ENCODE results near the gene ONECUT3.

ONECUT3 gene

DNA sequence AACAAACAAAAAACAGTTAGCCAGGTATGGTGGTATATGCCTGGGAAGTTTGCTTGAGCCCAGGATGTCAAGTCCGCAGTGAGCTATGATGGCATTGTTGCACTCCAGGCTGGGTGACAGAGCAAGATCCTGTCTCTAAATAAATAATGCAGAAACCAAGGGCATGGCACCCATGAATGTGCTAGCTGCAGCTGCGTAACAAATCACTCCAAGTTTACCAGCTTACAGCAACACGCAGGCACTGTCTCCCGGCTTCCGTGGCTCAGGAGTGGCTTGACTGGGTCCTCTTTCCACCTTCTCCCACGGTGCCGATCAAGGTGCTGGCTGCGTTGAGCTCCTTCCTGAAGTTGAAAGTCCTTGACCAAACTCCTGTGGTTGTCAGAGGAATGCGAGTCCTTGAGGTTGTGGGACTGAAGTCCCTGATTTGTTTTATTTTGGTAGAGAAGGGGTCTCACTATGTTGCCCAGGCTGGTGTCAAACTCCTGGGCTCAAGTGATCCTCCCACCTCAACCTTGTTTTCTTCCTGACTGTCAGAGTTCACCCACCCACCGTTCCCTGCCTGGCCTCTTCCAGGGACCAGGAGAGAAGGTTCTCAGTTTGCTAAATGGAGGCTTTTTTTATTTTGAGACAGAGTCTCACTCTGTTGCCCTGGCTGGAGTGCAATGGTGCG, 13.2 kb upstream of the ONECUT3 start:
- no peak for DNase-seq

GRCh38 chr19:1742989-1743696, 10.2 kb upstream of the ONECUT3 start:
- DNase-seq: no peak

- no peak for DNase-seq
Measured at GRCh38 chr19:1744133-1744665, 9.1 kb upstream of the ONECUT3 start.

DNA sequence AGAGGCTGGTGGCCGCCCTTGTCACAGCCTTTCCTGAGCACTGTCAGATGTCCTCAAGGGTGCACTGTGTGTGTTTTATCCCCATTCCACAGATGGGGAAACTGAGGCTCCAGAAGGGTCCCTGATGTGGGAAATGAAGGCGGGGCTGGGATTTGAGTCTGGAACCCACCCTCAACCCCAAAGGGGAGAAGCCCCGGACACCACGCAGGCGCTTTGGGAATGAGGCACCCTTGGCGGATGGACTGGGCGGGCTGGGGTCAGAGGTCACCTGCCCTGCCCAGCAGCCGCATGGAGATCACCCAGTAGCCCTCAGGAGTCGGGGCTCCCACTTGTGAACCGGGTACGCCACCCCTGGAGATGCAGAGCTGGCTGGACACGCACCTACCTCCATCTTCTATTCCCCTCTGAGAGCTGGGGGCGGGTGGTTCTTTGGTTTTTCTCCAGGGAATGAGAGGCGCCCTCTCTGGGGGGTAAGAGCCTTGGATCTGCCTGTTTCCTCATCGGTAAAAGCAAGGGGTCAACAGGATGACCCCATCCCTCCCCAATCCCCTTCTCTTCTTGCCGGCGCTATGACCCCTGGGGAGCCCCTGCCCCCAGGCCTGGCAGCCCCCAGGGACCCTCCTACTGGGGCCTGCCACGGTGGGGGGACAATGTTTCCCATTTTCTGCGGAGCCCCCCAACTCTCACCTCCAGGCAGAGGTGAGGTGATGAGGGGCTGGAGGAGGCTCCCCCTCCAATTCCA, 8.3 kb upstream of the ONECUT3 start:
- no peak for DNase-seq

DNA sequence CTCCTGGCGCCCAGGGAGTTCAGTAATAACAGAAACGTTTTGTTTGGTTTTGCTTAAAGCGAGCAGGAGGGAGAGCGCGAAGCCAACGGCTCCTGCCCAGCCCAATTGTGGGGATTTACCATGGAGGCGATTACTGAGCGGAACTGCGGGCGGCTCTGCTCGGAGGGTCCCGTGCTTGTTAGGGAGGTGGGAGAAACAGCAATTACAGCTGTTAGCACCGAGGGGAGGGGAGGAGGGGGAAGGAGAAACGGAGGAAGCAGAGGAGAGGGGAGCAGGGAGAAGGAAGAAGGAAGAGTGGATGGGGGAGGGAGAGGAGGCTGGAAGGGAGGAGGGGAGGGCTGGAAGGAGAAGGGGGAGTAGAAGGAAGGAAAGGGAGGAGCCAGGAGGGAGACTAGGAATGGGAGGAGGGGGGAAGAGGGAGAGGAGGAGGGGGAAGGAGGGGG, 7.7 kb upstream of the ONECUT3 start:
- DNase-seq: no peak

DNA sequence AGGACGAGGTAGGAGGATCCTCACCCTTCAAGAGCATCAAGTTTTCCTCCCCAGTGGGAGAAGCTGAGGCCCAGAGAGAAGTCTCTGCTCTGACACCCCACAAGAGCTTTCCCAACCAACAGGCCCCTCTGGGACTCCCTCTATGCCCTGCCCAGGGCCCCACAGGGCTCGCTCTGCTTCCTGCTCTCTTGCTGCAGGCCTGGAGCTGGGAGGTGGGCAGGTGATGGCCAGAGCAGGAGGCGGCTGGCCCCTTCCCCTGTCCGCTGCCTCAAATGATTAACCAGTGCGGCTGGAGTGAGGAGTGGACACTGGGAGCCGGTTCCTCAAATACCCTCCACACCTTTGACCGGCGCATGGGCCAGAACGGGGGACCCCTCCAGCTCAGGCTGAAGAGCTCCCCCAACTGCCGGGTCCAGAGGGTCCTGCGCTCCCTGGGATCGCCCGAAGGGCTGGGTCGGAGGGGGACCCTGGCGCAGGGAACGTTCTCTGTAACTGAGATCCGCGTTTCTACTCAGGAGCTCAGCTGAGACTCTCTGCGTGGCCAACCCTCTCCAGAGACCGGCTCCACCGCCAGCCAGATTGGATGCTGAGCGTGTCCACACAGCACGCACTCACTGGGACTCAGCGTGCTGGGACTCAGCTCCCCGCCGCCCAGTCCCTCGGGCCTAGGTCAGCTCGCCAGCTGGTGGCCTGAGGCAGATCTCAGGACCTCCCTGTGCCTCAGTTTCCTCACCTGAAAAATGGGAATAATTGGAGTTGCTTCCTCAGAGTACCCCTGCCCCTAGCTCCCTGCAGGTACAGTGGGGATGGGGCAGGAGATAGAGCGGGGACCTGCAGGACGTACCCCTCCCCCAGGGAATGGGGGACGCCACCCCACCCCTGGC, 6.7 kb upstream of the ONECUT3 start:
- no peak for DNase-seq

DNA sequence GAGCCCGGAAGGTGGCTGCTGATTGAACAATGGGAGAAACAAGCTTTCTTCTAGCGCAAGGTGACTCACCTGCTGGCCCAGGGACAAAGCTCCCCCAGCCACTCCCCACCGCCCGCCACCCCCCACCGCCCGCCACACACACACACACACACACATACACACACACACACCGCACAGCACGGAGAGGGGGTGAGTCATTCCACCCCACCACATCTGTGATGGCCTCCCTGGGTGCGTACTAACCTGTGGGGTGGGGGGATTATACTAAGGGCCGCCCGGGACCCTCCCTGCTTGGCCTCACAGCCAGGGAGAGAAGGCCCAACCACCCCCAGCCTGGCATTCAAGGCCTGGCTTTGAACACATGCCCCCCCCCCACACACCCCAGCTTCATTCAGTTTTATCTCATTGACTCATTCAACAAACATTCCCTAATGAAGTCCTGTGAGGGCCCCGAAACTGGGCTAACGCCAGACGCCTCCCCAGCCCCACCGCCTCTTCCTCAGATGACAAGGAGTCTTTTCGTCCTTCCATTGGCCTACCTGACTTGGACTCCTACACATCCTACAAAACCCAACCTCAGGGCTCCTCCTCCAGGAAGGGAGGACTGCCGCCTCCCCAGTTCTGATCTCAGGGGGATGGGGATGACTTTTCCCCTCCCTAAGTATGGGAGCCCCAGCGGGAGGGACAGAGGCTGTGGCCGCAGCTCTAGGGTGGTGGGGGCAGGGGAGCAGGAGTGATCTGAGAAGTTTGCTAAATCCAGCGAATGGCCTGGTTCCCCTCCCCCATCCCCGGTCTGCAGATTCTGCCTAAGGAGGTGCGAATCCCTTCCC, 5.8 kb upstream of the ONECUT3 start:
- DNase-seq: no peak

GRCh38 chr19:1748115-1748872, 5.0 kb upstream of the ONECUT3 start:
- no peak for DNase-seq

DNA sequence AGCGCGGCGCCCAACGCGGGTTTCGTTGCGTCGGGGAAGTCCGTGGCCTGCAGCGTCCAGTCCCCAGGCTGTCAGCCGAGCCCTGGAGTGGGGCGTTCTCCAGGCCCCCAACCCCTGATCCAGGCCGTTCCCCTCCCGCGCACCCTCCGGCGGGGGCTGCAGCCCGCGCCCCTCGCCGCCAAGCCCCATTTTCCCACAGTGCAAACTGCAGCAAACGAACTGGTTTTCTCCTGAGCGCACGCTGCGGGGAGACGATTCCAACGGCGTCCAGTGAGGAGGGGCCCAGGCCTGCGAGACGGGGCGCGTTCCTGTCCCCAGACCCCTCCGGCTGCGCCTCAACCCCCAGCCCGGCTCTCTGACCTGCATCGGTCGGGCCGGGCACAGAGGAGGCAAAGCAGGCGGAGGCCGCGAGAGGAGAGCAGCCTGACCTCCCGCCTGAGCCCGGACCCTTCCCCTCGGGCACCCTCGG, 4.4 kb upstream of the ONECUT3 start:
- no peak for DNase-seq

- no peak for DNase-seq
Measured at GRCh38 chr19:1749373-1750342, 3.6 kb upstream of the ONECUT3 start.

DNA sequence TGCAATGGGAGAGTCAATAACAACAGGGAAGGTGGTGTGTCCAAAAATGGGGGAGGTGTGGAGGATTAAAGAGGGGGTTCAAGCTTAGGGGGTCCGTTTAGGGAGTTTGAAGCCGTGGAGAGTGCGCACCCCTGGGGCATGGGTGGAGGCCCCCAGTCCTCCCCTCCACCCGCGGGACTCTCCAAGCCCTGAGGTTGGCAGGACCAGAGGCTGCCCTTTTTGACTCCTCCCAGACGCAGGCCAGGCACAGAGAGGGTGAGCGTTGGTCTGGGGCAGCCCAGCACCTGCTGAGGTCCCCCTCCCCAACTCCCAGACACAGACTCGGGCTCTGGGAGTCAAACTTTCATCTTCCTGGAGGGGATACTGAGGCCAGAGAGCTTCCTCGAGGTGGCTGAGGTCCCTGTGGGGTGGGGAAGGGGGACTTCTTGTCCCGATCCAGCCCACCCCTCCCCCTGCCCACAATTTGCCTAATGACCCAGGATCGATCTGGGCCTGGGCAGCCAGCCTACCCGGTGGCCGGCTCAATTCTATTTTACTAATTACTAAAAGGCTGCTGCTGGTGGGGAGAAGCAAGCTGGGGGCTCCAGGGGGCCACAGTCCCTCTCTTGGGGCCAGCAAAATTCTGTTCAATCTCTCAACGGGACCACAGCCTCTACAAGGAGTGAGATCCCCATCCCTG, 2.8 kb upstream of the ONECUT3 start:
- no peak for DNase-seq

- no peak for DNase-seq
Measured at GRCh38 chr19:1751367-1752008, 1.8 kb upstream of the ONECUT3 start.

DNA sequence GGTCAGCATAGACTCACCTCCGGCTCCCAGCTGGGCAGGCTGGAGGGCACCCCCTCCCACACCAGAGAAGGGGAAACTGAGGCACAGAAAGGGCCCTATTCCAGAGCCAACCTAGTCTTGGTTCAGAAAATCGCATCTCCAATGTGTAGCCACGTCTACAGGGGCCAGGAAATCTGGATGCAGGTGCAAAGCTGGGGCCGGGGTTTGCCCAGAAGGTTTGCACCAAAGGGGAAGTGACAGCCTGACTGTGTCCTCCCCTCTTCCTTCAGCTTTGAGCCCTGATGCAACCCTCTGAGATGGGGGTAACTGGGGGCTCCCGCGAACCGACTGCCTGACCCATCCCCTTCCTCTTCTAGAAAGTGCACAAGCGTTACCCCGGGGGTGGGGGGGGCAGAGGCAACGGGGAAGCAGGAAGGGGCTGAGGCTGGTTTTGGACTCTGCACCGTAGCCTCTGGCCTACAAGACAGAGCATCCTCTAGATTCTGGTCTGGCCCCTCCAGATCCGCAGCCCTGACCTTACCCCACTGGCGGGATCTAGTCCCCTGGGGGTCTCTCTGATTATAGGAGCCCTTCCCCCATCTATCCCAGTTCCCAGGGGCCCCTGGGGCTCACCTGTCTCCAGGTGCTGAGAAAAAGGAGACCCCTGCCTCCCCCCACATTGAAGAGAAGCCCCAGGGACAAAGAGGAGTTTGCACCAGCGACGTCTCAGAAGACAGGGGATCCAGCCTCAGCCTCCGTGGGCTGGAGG, 1.1 kb upstream of the ONECUT3 start:
- DNase-seq: no peak

- DNase-seq: no peak
Measured at GRCh38 chr19:1754018-1754635, 821 bp downstream of the ONECUT3 start.

DNA sequence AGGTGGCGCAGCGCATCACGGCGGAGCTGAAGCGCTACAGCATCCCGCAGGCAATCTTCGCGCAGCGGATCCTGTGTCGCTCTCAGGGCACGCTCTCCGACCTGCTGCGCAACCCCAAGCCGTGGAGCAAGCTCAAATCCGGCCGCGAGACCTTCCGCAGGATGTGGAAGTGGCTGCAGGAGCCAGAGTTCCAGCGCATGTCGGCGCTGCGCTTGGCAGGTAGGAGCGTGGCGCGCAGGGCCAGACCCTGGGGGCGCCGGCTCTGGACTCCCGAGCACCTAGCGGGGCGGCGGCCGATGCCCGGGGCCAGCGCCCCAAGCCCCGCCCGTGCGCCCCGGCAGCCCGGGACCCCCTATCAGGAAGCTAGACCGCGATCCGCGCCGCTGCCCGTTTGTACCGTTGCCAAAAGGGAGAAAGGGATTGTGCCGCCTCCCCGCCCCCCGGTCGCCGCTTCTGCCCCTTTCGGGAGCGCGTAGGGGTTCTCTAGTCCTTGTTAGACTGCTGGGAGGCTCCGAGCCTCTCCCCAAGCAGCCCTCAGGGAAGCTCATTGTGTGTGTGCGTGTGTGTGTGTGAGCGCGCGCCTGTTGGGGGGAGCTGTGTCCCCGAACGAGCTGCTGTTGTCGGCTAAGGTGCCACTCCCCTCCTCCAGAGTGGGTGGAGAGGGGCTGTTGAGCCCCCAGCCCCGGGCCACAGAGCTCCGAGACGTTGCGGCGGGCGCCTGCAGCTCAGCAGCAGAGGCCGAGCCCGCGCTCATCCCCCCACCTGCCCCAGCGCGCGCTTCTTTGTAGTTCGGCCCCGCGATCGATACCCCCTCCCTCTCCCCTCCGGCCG, 1.5 kb downstream of the ONECUT3 start:
- DNase-seq: no peak
